Natural killer cell treated with Interleukin-12 subunit alpha and Interleukin-12 subunit beta and Interleukin-15 and Interleukin-18, amount 100 ng/mL, for 72 hours (primary cell): Measurements from ENCODE around the gene CACNA1E. TPM values are rescaled to one million over a fixed set of nuclear protein-coding genes. Genes with fewer than 3 reads are reported as not detected.
A peak's percentile ranks its signal among the peaks of the same experiment; 100 is the strongest.

Experiments
- ATAC-seq, 2 donors: fragments of 150-1000 bp; cut with Tn5 transposase in 1 of 2; sonication (Bioruptor Pico), chemical (Tn5 transposase) in 1 of 2; 2 replicates each; pipeline ENCODE4 v1.10.0; 2021
- DNase-seq: peaks from one replicate; pipeline ENCODE4 v3.0.0; 2022; ENCODE audit warnings: low spot score
- H3K27ac Mint-ChIP-seq, 2 donors: 1 replicate in 1 of 2; 2 replicates in 1 of 2; pipeline ENCODE4 v1.8.0; 2022; ENCODE audit warnings: mixed read lengths in 2 of 2, mild to moderate bottlenecking in 1 of 2, moderate library complexity in 1 of 2
- H3K27me3 Mint-ChIP-seq, 2 donors: 1 replicate in 1 of 2; 2 replicates in 1 of 2; pipeline ENCODE4 v1.8.0; 2022; ENCODE audit warnings: mixed read lengths in 2 of 2
- H3K36me3 Mint-ChIP-seq: one replicate; pipeline ENCODE4 v1.8.0; 2022; ENCODE audit warnings: mixed read lengths
- H3K4me1 Mint-ChIP-seq, 2 donors: 1 replicate in 1 of 2; 2 replicates in 1 of 2; pipeline ENCODE4 v1.8.0; 2022; ENCODE audit warnings: low read depth in 2 of 2, mixed read lengths in 2 of 2, mild to moderate bottlenecking in 1 of 2
- H3K4me3 Mint-ChIP-seq: one replicate; pipeline ENCODE4 v1.8.0; 2022; ENCODE audit warnings: mixed read lengths
- H3K9me3 Mint-ChIP-seq: 2 replicates; pipeline ENCODE4 v1.8.0; 2022; ENCODE audit warnings: mixed read lengths
- total RNA-seq, 2 donors: library from RNA; stranded (reverse); gene quantifications; one replicate each; pipeline ENCODE4 v1.2.3, GENCODE V29; 2022

The CACNA1E gene
- total RNA-seq = under 1 TPM in 1 of 2 donors, not detected in 1; 0.08 TPM

DNA sequence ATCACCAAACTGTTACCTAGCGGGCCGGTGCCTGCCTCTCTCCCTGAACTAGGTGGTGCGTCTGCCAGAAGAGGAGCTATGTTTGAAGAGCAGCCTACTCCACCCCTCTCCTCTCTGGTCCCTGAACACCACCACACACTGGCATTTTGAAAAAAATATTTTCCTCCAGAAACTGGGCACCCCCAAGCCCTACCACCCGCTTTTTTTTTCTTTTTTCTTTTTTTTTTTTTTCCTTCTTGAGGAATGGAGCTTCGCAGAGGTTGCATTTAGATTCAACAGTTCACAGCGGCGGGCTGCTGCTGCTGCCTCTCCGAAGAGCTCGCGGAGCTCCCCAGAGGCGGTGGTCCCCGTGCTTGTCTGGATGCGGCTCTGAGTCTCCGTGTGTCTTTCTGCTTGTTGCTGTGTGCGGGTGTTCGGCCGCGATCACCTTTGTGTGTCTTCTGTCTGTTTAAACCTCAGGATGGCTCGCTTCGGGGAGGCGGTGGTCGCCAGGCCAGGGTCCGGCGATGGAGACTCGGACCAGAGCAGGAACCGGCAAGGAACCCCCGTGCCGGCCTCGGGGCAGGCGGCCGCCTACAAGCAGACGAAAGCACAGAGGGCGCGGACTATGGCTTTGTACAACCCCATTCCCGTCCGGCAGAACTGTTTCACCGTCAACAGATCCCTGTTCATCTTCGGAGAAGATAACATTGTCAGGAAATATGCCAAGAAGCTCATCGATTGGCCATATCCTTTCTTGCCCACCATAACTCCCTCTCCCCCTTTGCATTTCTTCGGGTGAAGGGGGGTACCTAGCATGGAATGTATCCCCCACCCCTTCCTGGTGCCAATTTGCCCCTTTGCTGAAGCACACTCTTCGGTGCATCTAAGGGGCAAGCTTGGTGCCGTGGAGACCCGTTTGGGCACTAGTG, at the start of gene CACNA1E:
Gene CACNA1E, plus strand, starts transcription at position 233 of the 911 bp plus-strand sequence. Its CDS starts 228 bp downstream, at position 461.
- Mint-ChIP-seq H3K4me3 (no peak within 1 kb of the TSS), H3K27me3 (peaks cover 55 to 69% of the 10 kb centered on the region in 2 donors), H3K4me1 (peaks cover 0 to 6% of the 10 kb centered on the region in 2 donors), H3K9me3 (no peaks in the 10 kb centered on the region), H3K36me3 (no peaks in the 10 kb centered on the region), H3K27ac (no peak within 1 kb of the TSS)
- ATAC-seq (no peak), DNase-seq (no peak)

DNA sequence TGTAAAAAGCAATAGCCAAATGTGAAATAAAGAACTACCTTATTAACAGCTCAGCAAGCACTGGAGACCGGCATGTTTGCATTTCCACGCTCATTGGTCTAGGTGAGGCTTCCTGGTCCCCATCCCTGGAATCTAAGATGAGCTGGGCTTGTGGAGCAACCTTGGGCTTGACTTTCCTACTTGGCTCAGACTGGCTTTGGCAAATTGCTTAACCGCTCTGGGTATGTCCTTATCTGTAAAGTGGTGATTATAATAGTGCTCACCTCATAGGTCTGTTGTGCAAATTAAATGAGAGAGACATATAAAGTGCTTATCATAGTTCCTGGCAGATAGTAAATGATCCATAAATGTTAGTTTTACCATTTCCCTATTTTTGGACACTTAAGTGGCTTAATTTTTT, 49.4 kb upstream of the CACNA1E start:
- Mint-ChIP-seq H3K27me3 (peaks cover 26 to 49% of the 10 kb centered on the region in 2 donors), H3K4me1 (no peaks in the 10 kb centered on the region), H3K36me3 (no peaks in the 10 kb centered on the region), H3K27ac (no peak overlapping the region), H3K9me3 (no peaks in the 10 kb centered on the region), H3K4me3 (no peak overlapping the region)
- DNase-seq = no peak
- ATAC-seq = no peak

GRCh38 chr1:181438013-181438412, 45.3 kb upstream of the CACNA1E start:
- DNase-seq (no peak), ATAC-seq (peak in 1 of 2 donors; percentile 26)
- H3K9me3 Mint-ChIP-seq = no peaks in the 10 kb centered on the region
- H3K27ac Mint-ChIP-seq = no peak overlapping the region
- H3K4me3 Mint-ChIP-seq = no peak overlapping the region
- H3K36me3 Mint-ChIP-seq = no peaks in the 10 kb centered on the region
- H3K4me1 Mint-ChIP-seq = no peaks in the 10 kb centered on the region
- peaks cover 28 to 53% of the 10 kb centered on the region in 2 donors for H3K27me3 Mint-ChIP-seq

GRCh38 chr1:181440510-181440909, 42.8 kb upstream of the CACNA1E start:
- ATAC-seq (no peak), DNase-seq (no peak)
- Mint-ChIP-seq H3K4me3 (no peak overlapping the region), H3K4me1 (no peaks in the 10 kb centered on the region), H3K27ac (no peak overlapping the region), H3K9me3 (no peaks in the 10 kb centered on the region), H3K27me3 (peaks cover 22 to 30% of the 10 kb centered on the region in 2 donors), H3K36me3 (no peaks in the 10 kb centered on the region)

GRCh38 chr1:181442181-181442525, 41.2 kb upstream of the CACNA1E start:
- Mint-ChIP-seq H3K9me3 (no peaks in the 10 kb centered on the region), H3K27ac (no peak overlapping the region), H3K36me3 (no peaks in the 10 kb centered on the region), H3K27me3 (peaks cover 15 to 19% of the 10 kb centered on the region in 2 donors), H3K4me1 (no peaks in the 10 kb centered on the region), H3K4me3 (no peak overlapping the region)
- ATAC-seq = peak in 1 of 2 donors; percentile 58
- DNase-seq = no peak

- Mint-ChIP-seq H3K4me1 (no peaks in the 10 kb centered on the region), H3K27me3 (peaks cover 5 to 8% of the 10 kb centered on the region in 2 donors), H3K36me3 (no peaks in the 10 kb centered on the region), H3K9me3 (no peaks in the 10 kb centered on the region), H3K27ac (no peak overlapping the region), H3K4me3 (no peak overlapping the region)
- no peak for DNase-seq
- no peak for ATAC-seq
These were observed 40.0 kb upstream of the CACNA1E start for GRCh38 chr1:181443231-181443853.

DNA sequence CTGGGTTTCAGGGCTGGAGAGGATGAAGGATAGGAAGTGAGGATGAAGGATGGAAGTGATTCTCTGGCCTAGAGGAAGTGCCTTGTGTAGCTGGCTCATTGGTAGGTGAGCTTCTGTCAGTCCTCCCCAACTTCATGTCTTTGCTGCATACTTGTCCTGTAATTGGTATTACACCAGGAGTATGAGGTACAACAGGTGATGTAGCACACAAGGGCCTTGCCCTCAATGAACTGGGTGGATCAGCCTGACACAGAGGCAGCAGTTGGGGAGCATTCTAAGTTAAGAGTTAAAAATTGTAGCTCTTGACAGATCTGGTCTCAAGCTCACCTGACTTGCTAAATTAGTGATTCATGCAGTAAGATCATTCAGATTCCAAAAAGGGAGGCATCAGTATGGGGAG, 37.9 kb upstream of the CACNA1E start:
- Mint-ChIP-seq H3K27me3 (peaks cover 8 to 11% of the 10 kb centered on the region in 2 donors), H3K27ac (no peak overlapping the region), H3K36me3 (no peaks in the 10 kb centered on the region), H3K4me3 (no peak overlapping the region), H3K9me3 (no peaks in the 10 kb centered on the region), H3K4me1 (no peaks in the 10 kb centered on the region)
- no peak for DNase-seq
- no peak for ATAC-seq

GRCh38 chr1:181448461-181448860, 34.9 kb upstream of the CACNA1E start:
- Mint-ChIP-seq H3K9me3 (no peaks in the 10 kb centered on the region), H3K27me3 (peaks cover 11 to 15% of the 10 kb centered on the region in 2 donors), H3K4me1 (no peaks in the 10 kb centered on the region), H3K27ac (no peak overlapping the region), H3K4me3 (no peak overlapping the region), H3K36me3 (no peaks in the 10 kb centered on the region)
- no peak for DNase-seq
- ATAC-seq = no peak

DNA sequence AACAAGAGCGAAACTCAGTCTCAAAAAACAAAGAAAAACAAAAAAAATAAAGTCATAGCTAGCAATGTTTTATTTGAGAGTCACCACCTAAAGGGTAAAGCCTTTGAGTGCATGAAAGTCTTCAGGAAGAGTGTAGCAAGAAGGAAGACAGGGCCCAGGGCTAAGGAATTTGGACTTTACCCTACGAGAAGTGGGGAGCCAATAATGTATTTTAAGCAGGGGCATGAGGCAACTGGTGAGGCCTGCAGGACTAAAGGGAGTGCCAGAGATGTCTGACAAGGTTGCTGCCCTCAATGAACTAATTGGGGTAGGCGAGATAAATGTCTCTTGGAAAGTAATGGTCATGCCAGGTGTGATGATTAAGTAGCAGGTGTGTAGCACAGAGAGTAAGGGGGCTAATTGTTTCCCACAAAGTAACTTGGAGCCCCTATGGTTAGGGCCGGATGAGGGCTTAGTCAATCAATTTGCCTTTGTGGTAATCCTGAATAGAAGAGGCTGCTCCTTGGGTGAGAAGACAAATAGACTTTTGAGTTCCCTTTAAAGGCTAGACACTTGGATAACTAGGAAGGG, 31.6 kb upstream of the CACNA1E start:
- no peak for DNase-seq
- Mint-ChIP-seq H3K36me3 (no peaks in the 10 kb centered on the region), H3K9me3 (peaks cover 4% of the 10 kb centered on the region), H3K4me3 (no peak overlapping the region), H3K4me1 (no peaks in the 10 kb centered on the region), H3K27me3 (peaks cover 10 to 22% of the 10 kb centered on the region in 2 donors), H3K27ac (no peak overlapping the region)
- ATAC-seq = no peak

DNA sequence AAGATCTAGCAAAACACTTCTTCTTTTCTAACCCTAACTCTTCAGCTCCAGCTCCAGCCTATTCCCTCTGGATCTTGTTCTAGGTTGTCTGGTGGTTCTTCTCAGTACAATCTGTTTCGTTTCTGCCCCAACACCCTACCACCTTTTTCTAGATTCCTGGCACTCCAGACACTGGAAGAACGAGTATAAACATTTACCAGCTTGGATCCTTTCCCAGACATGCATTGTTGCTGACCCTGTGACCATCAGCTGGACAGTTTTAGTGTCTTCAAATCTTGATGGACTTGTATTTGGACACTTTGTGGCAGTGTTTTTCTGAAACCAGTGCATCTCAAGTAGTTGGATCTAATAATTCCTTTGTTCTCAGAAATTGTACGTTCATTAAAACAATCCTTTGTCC, 30.6 kb upstream of the CACNA1E start:
- no peaks in the 10 kb centered on the region for H3K4me1 Mint-ChIP-seq
- H3K4me3 Mint-ChIP-seq = no peak overlapping the region
- DNase-seq = no peak
- no peaks in the 10 kb centered on the region for H3K36me3 Mint-ChIP-seq
- H3K27me3 Mint-ChIP-seq = peaks cover 10 to 30% of the 10 kb centered on the region in 2 donors
- no peak for ATAC-seq
- H3K27ac Mint-ChIP-seq = no peak overlapping the region
- peaks cover 4% of the 10 kb centered on the region for H3K9me3 Mint-ChIP-seq

DNA sequence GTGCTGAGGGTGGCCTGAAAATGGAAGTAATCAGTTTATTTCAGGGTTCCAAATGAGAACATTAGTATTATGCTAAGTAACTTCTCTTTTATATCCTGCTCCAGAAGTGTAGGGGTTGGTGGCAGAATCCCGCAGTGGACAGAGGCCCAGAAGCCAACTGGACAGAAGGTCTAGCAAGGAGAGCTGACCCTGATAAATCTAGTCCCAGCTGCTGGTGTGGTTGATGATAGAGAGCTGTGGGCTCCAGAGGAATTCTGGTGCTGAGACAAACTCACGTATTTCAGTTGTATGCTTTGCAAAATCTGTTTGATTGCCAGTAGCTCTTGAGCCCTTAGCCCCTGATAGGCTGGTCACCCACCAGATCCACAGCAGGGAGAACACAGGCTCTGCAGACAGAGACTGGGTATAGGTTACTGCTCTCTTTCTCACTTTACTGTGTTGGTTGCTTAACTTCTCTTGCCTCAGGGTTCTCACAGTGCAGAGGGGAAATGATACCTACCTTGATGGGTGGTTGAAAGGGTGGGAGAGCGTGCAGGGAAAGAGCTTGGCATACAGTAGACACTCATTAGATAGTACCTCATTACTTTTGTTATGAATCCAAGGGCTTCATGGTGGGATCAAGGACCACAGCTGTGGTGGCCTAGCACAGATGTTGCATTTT, 29.6 kb upstream of the CACNA1E start:
- H3K27ac Mint-ChIP-seq = no peak overlapping the region
- ATAC-seq = peak in 1 of 2 donors; percentile 38
- H3K4me1 Mint-ChIP-seq = no peaks in the 10 kb centered on the region
- H3K9me3 Mint-ChIP-seq = peaks cover 4% of the 10 kb centered on the region
- peaks cover 10 to 33% of the 10 kb centered on the region in 2 donors for H3K27me3 Mint-ChIP-seq
- DNase-seq = no peak
- no peaks in the 10 kb centered on the region for H3K36me3 Mint-ChIP-seq
- H3K4me3 Mint-ChIP-seq = no peak overlapping the region

- no peak overlapping the region for H3K4me3 Mint-ChIP-seq
- ATAC-seq (no peak), DNase-seq (no peak)
- no peak overlapping the region for H3K27ac Mint-ChIP-seq
- H3K36me3 Mint-ChIP-seq = no peaks in the 10 kb centered on the region
- H3K9me3 Mint-ChIP-seq = peaks cover 4% of the 10 kb centered on the region
- no peaks in the 10 kb centered on the region for H3K4me1 Mint-ChIP-seq
- peaks cover 2 to 23% of the 10 kb centered on the region in 2 donors for H3K27me3 Mint-ChIP-seq
These were observed 26.8 kb upstream of the CACNA1E start for GRCh38 chr1:181456551-181456950.

DNA sequence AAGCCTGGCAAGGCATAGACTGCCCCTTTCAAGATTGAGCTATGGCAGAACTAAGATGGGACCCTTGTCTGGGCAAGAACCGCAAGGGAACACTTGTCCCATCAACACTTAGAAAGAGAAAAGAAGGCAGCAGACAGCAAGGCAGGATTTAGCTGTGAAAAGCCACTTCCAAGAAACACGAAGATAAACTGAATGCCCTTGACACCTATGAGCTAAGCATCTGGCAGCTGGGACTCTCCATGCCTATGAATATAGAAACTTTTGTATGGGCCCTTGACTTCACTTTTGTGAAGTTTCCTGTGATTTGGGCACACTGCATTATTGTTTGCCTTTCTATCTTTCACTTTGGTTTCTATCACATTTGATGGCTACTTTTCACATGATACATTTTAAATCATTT, 24.9 kb upstream of the CACNA1E start:
- Mint-ChIP-seq H3K9me3 (peaks cover 4% of the 10 kb centered on the region), H3K4me3 (no peak overlapping the region), H3K4me1 (no peaks in the 10 kb centered on the region), H3K27me3 (peaks cover 2 to 23% of the 10 kb centered on the region in 2 donors), H3K27ac (no peak overlapping the region), H3K36me3 (no peaks in the 10 kb centered on the region)
- no peak for DNase-seq
- ATAC-seq = no peak
